ENCODE data around the gene FXYD3. TPM values are rescaled to one million over a fixed set of nuclear protein-coding genes. Genes with fewer than 3 reads are reported as not detected.
"Not testable (repeated sequence)": the region's sequence is repeated elsewhere in the genome, so short reads cannot be mapped to it uniquely, and the experiment has no call there.

FXYD3 gene
- total RNA-seq, 1 donor from 2014 or later, result 2.8 TPM

DNA sequence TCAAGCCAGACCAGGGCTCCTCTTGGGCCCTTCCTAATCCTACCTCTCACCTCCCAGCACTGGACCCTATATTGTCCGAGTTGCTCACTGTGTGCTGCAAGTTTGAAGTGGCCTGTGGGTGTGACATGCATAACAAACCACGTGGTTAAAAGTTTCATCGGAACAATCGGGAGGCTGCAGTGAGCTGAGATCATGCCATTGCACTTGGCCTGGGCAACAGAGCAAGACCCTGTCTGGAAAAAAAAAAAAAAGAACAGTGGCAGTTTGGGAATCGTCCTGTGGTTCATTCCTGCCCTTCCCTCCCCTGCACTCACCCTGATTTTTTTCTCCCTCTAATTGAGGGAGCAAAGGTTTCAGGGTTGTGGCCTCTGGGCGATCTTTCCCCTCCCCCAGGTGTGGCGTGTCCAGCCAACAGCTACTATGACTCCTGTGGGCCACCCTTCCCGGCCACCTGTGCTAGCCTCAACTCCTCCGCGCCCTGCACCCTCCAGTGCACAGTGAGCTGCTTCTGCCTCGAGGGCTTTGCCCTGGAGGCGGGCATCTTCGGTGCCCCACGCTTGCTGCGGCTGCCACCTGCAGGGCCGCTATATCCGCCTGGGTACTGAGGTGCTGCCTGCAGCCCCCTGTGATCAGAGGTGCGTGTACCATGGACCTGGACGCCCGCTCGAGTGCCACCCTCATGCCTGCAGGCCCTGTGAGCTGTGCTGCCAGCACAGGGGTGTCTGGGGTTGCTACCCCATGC, 16.3 kb upstream of the FXYD3 start:
- Mint-ChIP-seq H3K9me3 (no peaks in the 10 kb centered on the region), H3K4me1 (peaks cover 13% of the 10 kb centered on the region), H3K27me3 (ENCODE audit: low read depth) (no peaks in the 10 kb centered on the region), H3K27ac (ENCODE audit: unreplicated experiment) (no peak overlapping the region), H3K36me3 (ENCODE audit: low read depth) (no peaks in the 10 kb centered on the region), H3K4me3 (no peak overlapping the region)
- TF ChIP-seq, protein P1, sequence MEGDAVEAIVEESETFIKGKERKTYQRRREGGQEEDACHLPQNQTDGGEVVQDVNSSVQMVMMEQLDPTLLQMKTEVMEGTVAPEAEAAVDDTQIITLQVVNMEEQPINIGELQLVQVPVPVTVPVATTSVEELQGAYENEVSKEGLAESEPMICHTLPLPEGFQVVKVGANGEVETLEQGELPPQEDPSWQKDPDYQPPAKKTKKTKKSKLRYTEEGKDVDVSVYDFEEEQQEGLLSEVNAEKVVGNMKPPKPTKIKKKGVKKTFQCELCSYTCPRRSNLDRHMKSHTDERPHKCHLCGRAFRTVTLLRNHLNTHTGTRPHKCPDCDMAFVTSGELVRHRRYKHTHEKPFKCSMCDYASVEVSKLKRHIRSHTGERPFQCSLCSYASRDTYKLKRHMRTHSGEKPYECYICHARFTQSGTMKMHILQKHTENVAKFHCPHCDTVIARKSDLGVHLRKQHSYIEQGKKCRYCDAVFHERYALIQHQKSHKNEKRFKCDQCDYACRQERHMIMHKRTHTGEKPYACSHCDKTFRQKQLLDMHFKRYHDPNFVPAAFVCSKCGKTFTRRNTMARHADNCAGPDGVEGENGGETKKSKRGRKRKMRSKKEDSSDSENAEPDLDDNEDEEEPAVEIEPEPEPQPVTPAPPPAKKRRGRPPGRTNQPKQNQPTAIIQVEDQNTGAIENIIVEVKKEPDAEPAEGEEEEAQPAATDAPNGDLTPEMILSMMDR (conservative IDR thresholded peaks at IDR 0.05), result no peak
- DNase-seq (ENCODE audit: low read depth, low spot score), result no peak

DNA sequence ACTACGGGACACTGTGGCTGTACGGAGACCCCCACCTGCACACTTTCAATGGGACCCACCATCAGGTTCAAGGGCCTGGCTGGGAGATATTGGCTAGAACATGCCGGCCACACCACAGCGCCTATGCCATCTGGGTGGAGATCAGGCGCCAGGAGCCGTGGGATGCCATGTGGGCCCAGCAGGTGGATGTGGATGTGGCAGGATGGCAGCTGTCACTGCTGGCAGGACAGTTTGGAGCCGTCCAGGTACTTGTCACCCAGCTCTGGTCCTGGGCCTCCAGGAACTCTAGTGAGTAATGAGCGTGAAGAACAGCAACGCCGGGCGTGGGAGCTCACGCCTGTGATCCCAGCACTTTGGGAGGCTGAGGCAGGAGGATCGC, 15.7 kb upstream of the FXYD3 start:
- peaks cover 13% of the 10 kb centered on the region for H3K4me1 Mint-ChIP-seq
- TF ChIP-seq, protein P1 (conservative IDR thresholded peaks at IDR 0.05), result no peak
- DNase-seq (ENCODE audit: low read depth, low spot score), result no peak

DNA sequence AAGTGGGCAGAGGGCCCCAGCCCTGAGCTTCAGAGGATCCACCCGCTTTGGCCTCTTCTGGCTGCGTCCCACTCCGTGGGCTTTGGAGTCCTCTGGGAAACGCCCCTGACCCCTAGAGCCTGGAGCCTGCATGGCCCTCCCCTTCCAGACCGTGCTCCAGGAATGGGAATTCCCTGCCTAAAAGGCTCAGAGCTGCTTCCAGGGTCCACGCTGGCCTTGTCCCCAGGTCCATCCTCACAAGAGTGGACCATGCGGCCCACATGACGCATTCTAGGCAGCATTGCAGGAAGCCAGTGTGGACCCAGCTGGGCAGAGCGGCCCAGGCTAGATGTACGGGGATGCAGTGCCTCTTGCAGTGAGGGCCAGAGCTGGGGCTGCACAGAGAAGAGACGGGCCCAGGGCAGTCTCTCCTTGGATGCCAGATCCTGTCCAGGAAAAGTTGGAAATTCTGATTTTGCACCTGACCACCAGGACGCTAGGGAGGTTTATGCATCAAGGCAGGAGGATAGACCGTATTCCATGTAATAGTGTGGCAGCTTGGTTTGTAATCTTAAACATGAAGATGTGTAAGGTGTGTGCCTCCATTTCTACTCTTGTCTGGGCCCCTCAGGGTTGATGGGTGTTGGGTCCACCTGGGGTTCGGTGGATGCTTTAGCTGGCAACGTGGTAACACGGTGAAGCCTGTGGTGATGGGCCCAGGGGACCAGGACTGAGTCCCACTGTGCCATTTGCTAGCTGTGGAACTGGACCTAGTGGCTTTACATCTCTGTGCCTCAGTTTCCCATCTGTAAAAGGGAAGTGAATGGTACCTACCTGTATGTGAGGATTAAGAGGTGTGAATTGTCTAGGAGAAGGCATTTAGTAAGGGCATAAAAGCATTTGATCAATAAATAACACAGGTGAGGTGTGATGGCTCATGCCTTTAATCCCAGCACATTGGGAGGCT, 14.8 kb upstream of the FXYD3 start:
- H3K36me3 Mint-ChIP-seq (ENCODE audit: low read depth), result no peaks in the 10 kb centered on the region
- TF ChIP-seq, protein P1 (conservative IDR thresholded peaks at IDR 0.05), result no peak
- no peaks in the 10 kb centered on the region for H3K9me3 Mint-ChIP-seq
- no peaks in the 10 kb centered on the region for H3K27me3 Mint-ChIP-seq (ENCODE audit: low read depth)
- H3K4me3 Mint-ChIP-seq, result no peak overlapping the region
- peak overlapping the region; percentile 6 for H3K27ac Mint-ChIP-seq (ENCODE audit: unreplicated experiment)
- DNase-seq (ENCODE audit: low read depth, low spot score), result no peak
- peaks cover 12% of the 10 kb centered on the region for H3K4me1 Mint-ChIP-seq

More for the DNA sequence above, 15.7 kb upstream of the FXYD3 start:
- no peaks in the 10 kb centered on the region for H3K36me3 Mint-ChIP-seq (ENCODE audit: low read depth)
- no peak overlapping the region for H3K4me3 Mint-ChIP-seq
- no peak overlapping the region for H3K27ac Mint-ChIP-seq (ENCODE audit: unreplicated experiment)
- no peaks in the 10 kb centered on the region for H3K27me3 Mint-ChIP-seq (ENCODE audit: low read depth)
- H3K9me3 Mint-ChIP-seq, result no peaks in the 10 kb centered on the region

GRCh38 chr19:35101949-35102348, 13.7 kb upstream of the FXYD3 start:
- not testable (repeated sequence) for H3K36me3 Mint-ChIP-seq (ENCODE audit: low read depth); H3K9me3 Mint-ChIP-seq; H3K4me3 Mint-ChIP-seq; H3K27me3 Mint-ChIP-seq (ENCODE audit: low read depth); H3K27ac Mint-ChIP-seq (ENCODE audit: unreplicated experiment); DNase-seq (ENCODE audit: low read depth, low spot score)
- peaks cover 14% of the 10 kb centered on the region for H3K4me1 Mint-ChIP-seq

DNA sequence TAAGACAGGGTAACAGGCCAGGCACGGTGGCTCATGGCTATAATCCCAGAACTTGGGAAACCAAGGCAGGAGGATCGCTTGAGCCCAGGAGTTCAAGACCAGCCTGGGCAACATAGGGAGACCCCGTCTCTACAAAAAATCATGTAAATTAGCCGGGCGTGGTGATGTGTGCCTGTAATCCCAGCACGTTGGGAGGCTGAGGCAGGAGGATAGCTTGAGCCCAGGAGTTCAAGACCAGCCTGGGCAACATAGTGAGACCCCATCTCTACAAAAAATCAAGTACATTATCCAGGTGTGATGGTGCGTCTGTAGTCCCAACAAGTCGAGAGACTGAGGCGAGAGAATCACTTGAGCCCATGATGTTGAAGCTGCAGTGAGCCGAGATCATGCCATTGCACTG, 12.0 kb upstream of the FXYD3 start:
- Mint-ChIP-seq H3K4me1 (peaks cover 26% of the 10 kb centered on the region), H3K27ac (ENCODE audit: unreplicated experiment) (peak overlapping the region; percentile 76)
- H3K9me3 Mint-ChIP-seq; H3K27me3 Mint-ChIP-seq (ENCODE audit: low read depth); H3K4me3 Mint-ChIP-seq; H3K36me3 Mint-ChIP-seq (ENCODE audit: low read depth); DNase-seq (ENCODE audit: low read depth, low spot score): not testable (repeated sequence)

DNA sequence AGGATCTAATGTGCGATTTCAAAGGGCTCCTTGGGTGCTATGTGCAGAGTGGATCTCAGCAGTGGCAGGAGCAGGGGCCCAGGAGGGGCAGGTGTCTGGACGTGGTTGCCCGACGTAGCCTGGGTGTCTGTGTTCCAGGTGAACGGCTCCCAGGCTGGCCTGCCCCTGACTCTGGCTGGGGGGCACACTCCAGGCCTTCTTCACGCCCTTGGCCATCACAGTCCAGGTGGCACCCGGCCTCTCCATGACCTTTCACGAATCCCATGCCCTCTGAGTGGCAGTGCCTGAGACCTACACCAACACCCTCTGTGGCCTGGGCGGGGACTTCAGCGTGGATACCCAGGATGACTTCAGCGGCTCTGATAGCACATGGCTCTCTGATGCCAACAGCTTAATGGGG, 11.3 kb upstream of the FXYD3 start:
- no peaks in the 10 kb centered on the region for H3K27me3 Mint-ChIP-seq (ENCODE audit: low read depth)
- peaks cover 29% of the 10 kb centered on the region for H3K4me1 Mint-ChIP-seq
- DNase-seq (ENCODE audit: low read depth, low spot score), result no peak
- H3K27ac Mint-ChIP-seq (ENCODE audit: unreplicated experiment), result no peak overlapping the region
- H3K9me3 Mint-ChIP-seq, result peaks cover 4% of the 10 kb centered on the region
- TF ChIP-seq, protein P1 (conservative IDR thresholded peaks at IDR 0.05), result no peak
- H3K36me3 Mint-ChIP-seq (ENCODE audit: low read depth), result no peaks in the 10 kb centered on the region
- no peak overlapping the region for H3K4me3 Mint-ChIP-seq
